Trophoblast cell (in vitro differentiated cells and primary cell): Measurements from ENCODE around the gene KIFAP3.
A peak's percentile ranks its signal among the peaks of the same experiment; 100 is the strongest.

ENCODE experiments used
- DNase-seq, 2 donors: peaks; one replicate each; pipeline ENCODE4 v3.0.0-alpha.2; 2016
- H2AFZ ChIP-seq: 2 replicates; pipeline ENCODE4 v1.6.1; 2013; ENCODE audit warnings: low read length, moderate library complexity, mild to moderate bottlenecking; ENCODE audit not compliant: insufficient read depth, poor library complexity
- H2AK5ac ChIP-seq: 2 replicates; pipeline ENCODE4 v1.6.1; 2013; ENCODE audit warnings: mild to moderate bottlenecking, low read length
- H2BK120ac ChIP-seq: 2 replicates; pipeline ENCODE4 v1.6.1; 2013; ENCODE audit warnings: low read length, mild to moderate bottlenecking, moderate library complexity; ENCODE audit not compliant: insufficient read depth, poor library complexity
- H2BK12ac ChIP-seq: 2 replicates; pipeline ENCODE4 v1.6.1; 2013; ENCODE audit warnings: mild to moderate bottlenecking, low read length, moderate library complexity
- H2BK5ac ChIP-seq: 2 replicates; pipeline ENCODE4 v1.6.1; 2013; ENCODE audit warnings: low read length, low read depth, moderate library complexity, mild to moderate bottlenecking; ENCODE audit not compliant: poor library complexity
- H3K14ac ChIP-seq: 2 replicates; pipeline ENCODE4 v1.6.1; 2013; ENCODE audit warnings: mild to moderate bottlenecking, low read length
- H3K18ac ChIP-seq: 2 replicates; pipeline ENCODE4 v1.6.1; 2013; ENCODE audit warnings: mild to moderate bottlenecking, low read length
- H3K23ac ChIP-seq: 2 replicates; pipeline ENCODE4 v1.6.1; 2013; ENCODE audit warnings: low read length
- H3K27ac ChIP-seq: 2 replicates; pipeline ENCODE4 v1.5.1; 2013; ENCODE audit warnings: low read depth, mild to moderate bottlenecking, inconsistent platforms, low read length, moderate library complexity
- H3K27me3 ChIP-seq: 2 replicates; pipeline ENCODE4 v1.6.1; 2013; ENCODE audit warnings: inconsistent platforms, mild to moderate bottlenecking, low read length, moderate library complexity; ENCODE audit not compliant: insufficient read depth
- H3K36me3 ChIP-seq, 2 experiments: 1 replicate in 1 of 2; 2 replicates in 1 of 2; pipeline ENCODE4 v1.6.1; 2013; ENCODE audit warnings: low read length in 2 of 2, mild to moderate bottlenecking in 2 of 2, moderate library complexity in 1 of 2; ENCODE audit not compliant: insufficient read depth in 2 of 2, control insufficient read depth in 1 of 2
- H3K4ac ChIP-seq: 2 replicates; pipeline ENCODE4 v1.6.1; 2013; ENCODE audit warnings: low read depth, mild to moderate bottlenecking, low read length, moderate library complexity
- H3K4me1 ChIP-seq, 2 experiments: 1 replicate in 1 of 2; 2 replicates in 1 of 2; pipeline ENCODE4 v1.6.1; 2013; ENCODE audit warnings: low read length in 2 of 2, mild to moderate bottlenecking in 2 of 2, moderate library complexity in 1 of 2; ENCODE audit not compliant: insufficient read depth in 2 of 2, control insufficient read depth in 1 of 2
- H3K4me2 ChIP-seq: 2 replicates; pipeline ENCODE4 v1.6.1; 2013; ENCODE audit warnings: inconsistent platforms, mild to moderate bottlenecking, low read length, moderate library complexity
- H3K4me3 ChIP-seq: 2 replicates; pipeline ENCODE4 v1.5.1; 2013; ENCODE audit warnings: mild to moderate bottlenecking, low read depth, low read length, inconsistent platforms
- H3K79me1 ChIP-seq: one replicate; pipeline ENCODE4 v1.6.1; 2013; ENCODE audit warnings: low read length
- H3K79me2 ChIP-seq: 2 replicates; pipeline ENCODE4 v1.6.1; 2013; ENCODE audit warnings: low read length, mild to moderate bottlenecking; ENCODE audit not compliant: control insufficient read depth, insufficient read depth, poor library complexity
- H3K9ac ChIP-seq: 2 replicates; pipeline ENCODE4 v1.6.1; 2013; ENCODE audit warnings: mild to moderate bottlenecking, low read length
- H3K9me3 ChIP-seq: 2 replicates; pipeline ENCODE4 v1.6.1; 2013; ENCODE audit warnings: low read depth, mild to moderate bottlenecking, control low read depth, inconsistent platforms, low read length; ENCODE audit not compliant: insufficient read depth
- H4K12ac ChIP-seq: 2 replicates; pipeline ENCODE4 v1.6.1; 2013; ENCODE audit warnings: low read depth, mild to moderate bottlenecking, low read length, moderate library complexity
- H4K8ac ChIP-seq: 2 replicates; pipeline ENCODE4 v1.6.1; 2013; ENCODE audit warnings: low read depth, mild to moderate bottlenecking, low read length, moderate library complexity
- H4K91ac ChIP-seq: one replicate; pipeline ENCODE4 v1.6.1; 2013; ENCODE audit warnings: low read depth, mild to moderate bottlenecking, low read length, moderate library complexity
- WGBS: extraction: QIAGEN DNeasy Blood & Tissue Kit; methylation state at CpG from one replicate; pipeline ENCODE4 v1.1.7; 2013; ENCODE audit warnings: missing lambda C conversion rate; ENCODE audit not compliant: insufficient read length, insufficient coverage; ENCODE audit errors: extremely low coverage; 5-methylcytosine and 5-hydroxymethylcytosine counted together

KIFAP3 gene

GRCh38 chr1:169995993-169996392 is 78.5 kb downstream of the KIFAP3 start:
- H2BK12ac ChIP-seq = no peak overlapping the region
- H3K9me3 ChIP-seq = no peaks in the 10 kb centered on the region
- H3K4ac ChIP-seq = no peak overlapping the region
- H2BK120ac ChIP-seq = no peak overlapping the region
- H3K27me3 ChIP-seq = no peaks in the 10 kb centered on the region
- no peaks in the 10 kb centered on the region for H3K4me1 ChIP-seq
- H3K23ac ChIP-seq = no peak overlapping the region
- no peak overlapping the region for H4K8ac ChIP-seq
- no peak overlapping the region for H3K4me3 ChIP-seq
- peaks cover 0 to 3% of the 10 kb centered on the region in 2 experiments for H3K36me3 ChIP-seq
- H3K27ac ChIP-seq = no peak overlapping the region
- H3K18ac ChIP-seq = no peak overlapping the region
- H2BK5ac ChIP-seq = no peak overlapping the region
- H3K79me1 ChIP-seq = no peaks in the 10 kb centered on the region
- no peak overlapping the region for H2AFZ ChIP-seq
- H3K14ac ChIP-seq = no peak overlapping the region
- no peaks in the 10 kb centered on the region for H3K79me2 ChIP-seq
- no peak overlapping the region for H3K4me2 ChIP-seq
- no CpG with 5 or more reads among the region's 2 CpGs for WGBS
- H4K91ac ChIP-seq = no peak overlapping the region
- H2AK5ac ChIP-seq = no peak overlapping the region
- no peak overlapping the region for H3K9ac ChIP-seq
- H4K12ac ChIP-seq = no peak overlapping the region
- no peak for DNase-seq

DNA sequence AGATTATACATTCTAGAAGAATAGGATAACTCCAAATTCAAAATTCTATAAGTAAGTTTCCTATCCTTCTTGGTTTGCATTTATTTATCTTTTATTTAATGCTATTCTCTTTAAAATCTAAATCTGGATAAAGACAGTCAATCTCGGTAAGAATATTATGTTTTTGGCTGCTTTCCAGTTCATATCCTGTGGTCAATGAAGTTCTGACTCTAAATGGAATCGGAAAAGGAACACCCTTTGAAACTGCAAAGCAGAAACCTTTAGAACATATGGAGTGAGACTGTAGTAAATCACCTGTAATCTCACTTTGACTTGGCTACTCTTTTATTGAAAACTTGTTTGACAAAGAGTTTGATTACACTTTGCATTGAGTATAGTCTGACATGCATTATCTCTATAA is 85.2 kb downstream of the KIFAP3 start:
- Histone ChIP-seq H4K8ac (no peak overlapping the region), H3K23ac (no peak overlapping the region), H3K79me2 (no peaks in the 10 kb centered on the region), H3K27ac (no peak overlapping the region), H3K4me3 (no peak overlapping the region), H3K4me2 (no peak overlapping the region), H3K27me3 (no peaks in the 10 kb centered on the region), H3K36me3 (peaks cover 0 to 2% of the 10 kb centered on the region in 2 experiments), H3K79me1 (no peaks in the 10 kb centered on the region), H2AK5ac (no peak overlapping the region), H2AFZ (no peak overlapping the region), H2BK12ac (no peak overlapping the region), H2BK120ac (no peak overlapping the region), H3K4ac (no peak overlapping the region), H3K14ac (no peak overlapping the region), H3K9ac (no peak overlapping the region), H3K9me3 (no peaks in the 10 kb centered on the region), H2BK5ac (no peak overlapping the region), H4K12ac (no peak overlapping the region), H3K4me1 (no peaks in the 10 kb centered on the region), H4K91ac (no peak overlapping the region), H3K18ac (no peak overlapping the region)
- DNase-seq = no peak
- no CpG with 5 or more reads among the region's 2 CpGs for WGBS

DNA sequence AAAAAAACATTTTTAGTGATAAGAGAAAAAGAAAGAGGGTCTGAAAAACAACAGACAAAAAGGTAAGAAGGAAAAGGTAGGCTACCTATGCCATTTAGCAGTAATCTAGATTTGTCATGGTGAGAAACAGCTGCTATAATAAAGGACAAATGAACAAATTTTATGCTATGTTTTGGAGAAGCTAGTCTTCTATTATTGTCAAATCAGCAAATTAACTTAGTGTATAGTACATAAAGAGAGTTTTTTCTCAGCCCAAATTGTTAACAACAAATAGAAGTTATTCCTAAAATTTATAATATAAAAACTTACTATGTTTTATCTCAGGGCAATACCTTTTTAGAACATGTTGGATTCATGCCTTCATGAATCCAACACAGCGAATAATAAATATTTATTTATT is 88.7 kb downstream of the KIFAP3 start:
- H3K79me1 ChIP-seq = no peaks in the 10 kb centered on the region
- H2AFZ ChIP-seq = no peak overlapping the region
- H3K14ac ChIP-seq = no peak overlapping the region
- no peak overlapping the region for H4K91ac ChIP-seq
- DNase-seq = no peak
- H3K23ac ChIP-seq = no peak overlapping the region
- H3K36me3 ChIP-seq = peaks cover 0 to 1% of the 10 kb centered on the region in 2 experiments
- H2BK5ac ChIP-seq = no peak overlapping the region
- no peak overlapping the region for H4K12ac ChIP-seq
- H3K4me2 ChIP-seq = no peak overlapping the region
- no peaks in the 10 kb centered on the region for H3K27me3 ChIP-seq
- no peak overlapping the region for H3K9ac ChIP-seq
- H3K27ac ChIP-seq = peak overlapping the region; percentile 39
- no peak overlapping the region for H4K8ac ChIP-seq
- H3K4me3 ChIP-seq = no peak overlapping the region
- whole genome bisulfite sequencing = no CpG with 5 or more reads among the region's 1 CpG
- H3K4ac ChIP-seq = no peak overlapping the region
- H3K79me2 ChIP-seq = no peaks in the 10 kb centered on the region
- H3K9me3 ChIP-seq = no peaks in the 10 kb centered on the region
- H3K18ac ChIP-seq = no peak overlapping the region
- no peak overlapping the region for H2BK120ac ChIP-seq
- no peak overlapping the region for H2AK5ac ChIP-seq
- no peaks in the 10 kb centered on the region for H3K4me1 ChIP-seq
- H2BK12ac ChIP-seq = no peak overlapping the region

DNA sequence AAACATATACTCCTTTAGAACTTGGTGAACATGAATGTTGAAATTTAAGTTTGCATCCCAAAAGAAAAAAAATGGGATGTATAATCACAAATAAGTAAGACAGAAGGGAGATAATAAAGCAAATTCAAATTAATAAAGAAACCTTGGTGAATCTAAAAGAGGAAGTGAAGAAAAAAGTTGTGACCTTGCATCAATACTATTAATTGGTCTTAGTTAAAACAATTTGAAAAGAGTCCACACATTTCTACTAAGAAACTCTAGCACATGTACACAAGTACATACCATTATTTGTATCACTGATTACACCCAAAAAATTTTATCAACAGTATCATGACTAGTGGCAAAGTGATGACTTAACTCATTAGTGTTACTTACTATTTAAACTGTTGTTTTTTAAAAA is 100.4 kb downstream of the KIFAP3 start:
- H3K23ac ChIP-seq = no peak overlapping the region
- H3K27ac ChIP-seq = no peak overlapping the region
- H4K8ac ChIP-seq = no peak overlapping the region
- H3K36me3 ChIP-seq = peaks cover 0 to 3% of the 10 kb centered on the region in 2 experiments
- H3K4me3 ChIP-seq = no peak overlapping the region
- H3K4me1 ChIP-seq = no peaks in the 10 kb centered on the region
- no peak for DNase-seq
- no peak overlapping the region for H2BK12ac ChIP-seq
- H4K12ac ChIP-seq = no peak overlapping the region
- H2AFZ ChIP-seq = no peak overlapping the region
- peaks cover 2% of the 10 kb centered on the region for H3K79me1 ChIP-seq
- H2BK120ac ChIP-seq = no peak overlapping the region
- no peak overlapping the region for H2BK5ac ChIP-seq
- no peaks in the 10 kb centered on the region for H3K9me3 ChIP-seq
- H3K14ac ChIP-seq = no peak overlapping the region
- no peak overlapping the region for H3K4ac ChIP-seq
- H3K79me2 ChIP-seq = no peaks in the 10 kb centered on the region
- H3K27me3 ChIP-seq = no peaks in the 10 kb centered on the region
- no peak overlapping the region for H4K91ac ChIP-seq
- no peak overlapping the region for H3K4me2 ChIP-seq
- no peak overlapping the region for H2AK5ac ChIP-seq
- no peak overlapping the region for H3K9ac ChIP-seq
- no peak overlapping the region for H3K18ac ChIP-seq
